Pulmonary artery endothelial cell (primary cell): Measurements from ENCODE around the gene ZSWIM6. TPM values are rescaled to one million over a fixed set of nuclear protein-coding genes. Genes with fewer than 3 reads are reported as not detected.

Experiments used
- DNase-seq: peaks from one replicate; pipeline ENCODE4 v3.0.0-alpha.2; 2011; ENCODE audit warnings: low read depth, low spot score
- total RNA-seq: library from RNA; depleted of rRNA; stranded (reverse); fragments of >200 nt; gene quantifications from 2 replicates; pipeline ENCODE4 v1.2.3, GENCODE V29; 2014

ZSWIM6 gene
- total RNA-seq, 1 donor from 2014 or later = 25.5 TPM

- DNase-seq = no peak
Measured at GRCh38 chr5:61357745-61358144, 25.7 kb downstream of the ZSWIM6 start.

GRCh38 chr5:61362796-61363368 lies 30.8 kb downstream of the ZSWIM6 start:
- DNase-seq = no peak

- no peak for DNase-seq
Measured at GRCh38 chr5:61363401-61364114, 31.5 kb downstream of the ZSWIM6 start.

GRCh38 chr5:61366497-61367240 lies 34.6 kb downstream of the ZSWIM6 start:
- no peak for DNase-seq

GRCh38 chr5:61370506-61370905 lies 38.4 kb downstream of the ZSWIM6 start:
- no peak for DNase-seq

- no peak for DNase-seq
Measured at GRCh38 chr5:61371474-61371873, 39.4 kb downstream of the ZSWIM6 start.

GRCh38 chr5:61379677-61380076 lies 47.6 kb downstream of the ZSWIM6 start:
- DNase-seq = no peak

GRCh38 chr5:61381968-61382367 lies 49.9 kb downstream of the ZSWIM6 start:
- DNase-seq = no peak

GRCh38 chr5:61385627-61386026 lies 53.6 kb downstream of the ZSWIM6 start:
- no peak for DNase-seq

GRCh38 chr5:61386045-61386800 lies 54.2 kb downstream of the ZSWIM6 start:
- DNase-seq = no peak

- DNase-seq = no peak
Measured at GRCh38 chr5:61389609-61390008, 57.6 kb downstream of the ZSWIM6 start.

GRCh38 chr5:61394078-61394704 lies 62.1 kb downstream of the ZSWIM6 start:
- DNase-seq = no peak

GRCh38 chr5:61394793-61395192 lies 62.7 kb downstream of the ZSWIM6 start:
- no peak for DNase-seq

- DNase-seq = no peak
Measured at GRCh38 chr5:61397238-61397637, 65.2 kb downstream of the ZSWIM6 start.

GRCh38 chr5:61397937-61398336 lies 65.9 kb downstream of the ZSWIM6 start:
- no peak for DNase-seq

GRCh38 chr5:61398440-61398839 lies 66.4 kb downstream of the ZSWIM6 start:
- DNase-seq = no peak

GRCh38 chr5:61399679-61400078 lies 67.6 kb downstream of the ZSWIM6 start:
- DNase-seq = no peak

- no peak for DNase-seq
Measured at GRCh38 chr5:61401726-61402125, 69.7 kb downstream of the ZSWIM6 start.

- no peak for DNase-seq
Measured at GRCh38 chr5:61402244-61402823, 70.3 kb downstream of the ZSWIM6 start.

- DNase-seq = no peak
Measured at GRCh38 chr5:61402970-61403900, 71.2 kb downstream of the ZSWIM6 start.
